Lower leg skin (tissue), 3 donors: ENCODE results near the gene IGIP.

Source experiments
- CTCF ChIP-seq, 3 donors: fragments of 450-650 bp; IDR thresholded peaks; one replicate each; pipeline ENCODE4 v1.5.1; 2016; ENCODE audit warnings: antibody characterized with exemption in 3 of 3, mild to moderate bottlenecking in 3 of 3, moderate library complexity in 2 of 3
- POLR2A ChIP-seq, 2 donors: fragments of 450-650 bp; IDR thresholded peaks; one replicate each; pipeline ENCODE4 v1.6.1; 2016 to 2017; ENCODE audit warnings: antibody characterized with exemption in 2 of 2, mild to moderate bottlenecking in 1 of 2, moderate library complexity in 1 of 2

- no peak for TF ChIP-seq CTCF (IDR thresholded peaks at IDR 0.05)
- TF ChIP-seq POLR2A (IDR thresholded peaks at IDR 0.05), result no peak
These were observed 37.0 kb downstream of the IGIP start for GRCh38 chr5:140162781-140163180.
